ENCODE measurements around the gene PPP1R17. TPM values are rescaled to one million over a fixed set of nuclear protein-coding genes. Genes with fewer than 3 reads are reported as not detected.
A peak's percentile ranks its signal among the peaks of the same experiment; 100 is the strongest.

The PPP1R17 gene
- total and polyA plus RNA-seq, 8 donors = not detected

GRCh38 chr7:31647511-31647910, 39.5 kb upstream of the PPP1R17 start:
- DNase-seq = no peak
- Histone ChIP-seq H3K4me1 (no peaks in the 10 kb centered on the region), H3K4me3 (no peak overlapping the region), H3K27ac (no peak overlapping the region), H3K9me3 (no peaks in the 10 kb centered on the region), H3K36me3 (no peaks in the 10 kb centered on the region), H3K27me3 (no peaks in the 10 kb centered on the region)
- no peak for TF ChIP-seq EP300 (IDR thresholded peaks at IDR 0.05)
- no peak for TF ChIP-seq POLR2AphosphoS5 (IDR thresholded peaks at IDR 0.05)
- no peak for TF ChIP-seq POLR2A (IDR thresholded peaks at IDR 0.05)
- TF ChIP-seq CTCF (IDR thresholded peaks at IDR 0.05) = no peak
- 75 to 92% (median 81%) methylated on average over 6 to 7 of the region's 7 CpGs for WGBS, 5 donors
- intact Hi-C loops (cut with DNase I; ENCODE audit: low total_unique reads) = no loop called here

- WGBS, 5 donors = 94 to 100% (median 97%) methylated on average over 1 of the region's 1 CpG
- Histone ChIP-seq H3K9me3 (no peaks in the 10 kb centered on the region), H3K4me3 (no peak overlapping the region), H3K36me3 (no peaks in the 10 kb centered on the region), H3K4me1 (no peaks in the 10 kb centered on the region), H3K27me3 (no peaks in the 10 kb centered on the region), H3K27ac (no peak overlapping the region)
- TF ChIP-seq POLR2A (IDR thresholded peaks at IDR 0.05) (no peak), POLR2AphosphoS5 (IDR thresholded peaks at IDR 0.05) (no peak), EP300 (IDR thresholded peaks at IDR 0.05) (no peak), CTCF (IDR thresholded peaks at IDR 0.05) (no peak)
- peak in 1 of 2 donors; percentile 11 for DNase-seq
- intact Hi-C loops (cut with DNase I; ENCODE audit: low total_unique reads) = no loop called here
Observed at GRCh38 chr7:31648288-31648687, 38.7 kb upstream of the PPP1R17 start.

GRCh38 chr7:31648880-31649279, 38.1 kb upstream of the PPP1R17 start:
- Histone ChIP-seq H3K36me3 (no peaks in the 10 kb centered on the region), H3K4me1 (no peaks in the 10 kb centered on the region), H3K4me3 (no peak overlapping the region), H3K27me3 (no peaks in the 10 kb centered on the region), H3K9me3 (no peaks in the 10 kb centered on the region), H3K27ac (no peak overlapping the region)
- TF ChIP-seq EP300 (IDR thresholded peaks at IDR 0.05) (no peak), POLR2A (IDR thresholded peaks at IDR 0.05) (no peak), POLR2AphosphoS5 (IDR thresholded peaks at IDR 0.05) (no peak), CTCF (IDR thresholded peaks at IDR 0.05) (no peak)
- no peak for DNase-seq
- 89 to 96% (median 93%) methylated on average over 4 of the region's 4 CpGs for WGBS, 5 donors
- intact Hi-C loops (cut with DNase I; ENCODE audit: low total_unique reads) = no loop called here

GRCh38 chr7:31651234-31652062, 35.6 kb upstream of the PPP1R17 start:
- H3K27me3 ChIP-seq = no peaks in the 10 kb centered on the region
- no peaks in the 10 kb centered on the region for H3K9me3 ChIP-seq
- WGBS, 5 donors = 58 to 80% (median 71%) methylated on average over 7 of the region's 7 CpGs
- TF ChIP-seq CTCF (IDR thresholded peaks at IDR 0.05) (no peak), POLR2AphosphoS5 (IDR thresholded peaks at IDR 0.05) (no peak), POLR2A (IDR thresholded peaks at IDR 0.05) (no peak), EP300 (IDR thresholded peaks at IDR 0.05) (no peak)
- DNase-seq = no peak
- H3K4me3 ChIP-seq = no peak overlapping the region
- intact Hi-C loops (cut with DNase I; ENCODE audit: low total_unique reads) = no loop called here
- H3K4me1 ChIP-seq = no peaks in the 10 kb centered on the region
- H3K27ac ChIP-seq = no peak overlapping the region
- H3K36me3 ChIP-seq = no peaks in the 10 kb centered on the region

Measured in stomach (tissue), 9 donors.